ENCODE measurements around the gene PBX1.

GRCh38 chr1:164571333-164571732 lies 12.3 kb downstream of the PBX1 start:
- no peak for TF ChIP-seq CTCF (conservative IDR thresholded peaks at IDR 0.05; ENCODE audit: low read depth, low read length)
- no peak for TF ChIP-seq EZH2 (IDR thresholded peaks at IDR 0.05; ENCODE audit: low read length, unreplicated experiment)
